ENCODE data around the gene SUMO3. TPM values are rescaled to one million over a fixed set of nuclear protein-coding genes. Genes with fewer than 3 reads are reported as not detected.
"Not testable (repeated sequence)": the region's sequence is repeated elsewhere in the genome, so short reads cannot be mapped to it uniquely, and the experiment has no call there.

The SUMO3 gene
- total RNA-seq, 2 donors from 2014 or later = 53.5 to 58.3 TPM

DNA sequence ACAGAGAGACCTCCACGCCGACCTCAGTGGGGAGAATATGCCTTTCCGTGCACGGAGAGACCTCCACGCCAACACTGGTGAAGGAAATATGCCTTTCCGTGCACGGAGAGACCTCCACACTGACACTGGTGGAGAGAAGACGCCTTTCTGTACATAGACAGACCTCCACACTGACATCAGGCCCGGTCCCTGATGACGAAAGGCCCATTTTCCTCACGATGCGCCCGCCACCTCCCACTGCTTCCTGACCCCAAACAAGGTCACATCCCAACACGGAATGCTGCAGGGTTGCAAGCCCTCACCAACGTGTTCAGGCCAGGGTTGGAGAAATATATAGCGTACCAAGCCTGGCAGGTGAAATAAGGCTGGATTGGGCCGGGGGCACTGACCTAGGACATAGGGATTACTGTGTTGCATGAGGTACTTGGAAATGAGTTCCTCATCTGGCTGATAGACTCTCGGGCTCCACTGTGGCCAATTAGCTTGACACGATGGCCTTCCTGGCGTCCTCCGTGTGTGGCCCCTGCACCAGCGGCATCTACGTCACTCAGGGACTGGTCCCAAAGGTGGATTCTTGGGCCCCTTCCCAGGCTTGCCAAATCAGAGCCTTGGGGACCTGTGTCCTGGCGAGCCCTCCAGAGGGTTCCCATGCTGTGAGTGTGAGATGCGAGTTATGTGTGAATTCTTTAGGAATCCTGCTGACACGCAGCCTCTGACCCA is 16.5 kb upstream of the SUMO3 start:
- intact Hi-C loops (cut with DNase I) = no loop called here
- no peak for DNase-seq (ENCODE audit: low spot score)

DNA sequence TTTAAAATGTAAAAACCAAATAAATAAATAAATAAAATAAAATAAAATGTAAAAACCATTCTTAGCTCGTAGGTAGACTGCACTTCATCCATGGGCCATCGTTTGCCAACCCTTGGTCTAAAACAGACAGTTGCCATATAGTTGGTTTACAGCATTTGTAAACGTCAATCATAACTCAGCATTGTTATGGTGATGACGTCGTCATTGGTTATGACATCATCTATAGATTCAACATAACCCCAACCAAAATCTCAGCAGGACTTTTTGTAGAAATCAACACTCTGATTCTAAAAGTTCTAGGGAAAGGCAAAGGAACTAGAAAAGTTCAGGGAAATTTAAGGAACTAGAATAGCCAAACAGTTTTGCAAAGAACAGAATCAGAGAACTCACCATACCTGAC is 15.8 kb upstream of the SUMO3 start:
- DNase-seq (ENCODE audit: low spot score) = no peak
- intact Hi-C loops (cut with DNase I) = no loop called here

DNA sequence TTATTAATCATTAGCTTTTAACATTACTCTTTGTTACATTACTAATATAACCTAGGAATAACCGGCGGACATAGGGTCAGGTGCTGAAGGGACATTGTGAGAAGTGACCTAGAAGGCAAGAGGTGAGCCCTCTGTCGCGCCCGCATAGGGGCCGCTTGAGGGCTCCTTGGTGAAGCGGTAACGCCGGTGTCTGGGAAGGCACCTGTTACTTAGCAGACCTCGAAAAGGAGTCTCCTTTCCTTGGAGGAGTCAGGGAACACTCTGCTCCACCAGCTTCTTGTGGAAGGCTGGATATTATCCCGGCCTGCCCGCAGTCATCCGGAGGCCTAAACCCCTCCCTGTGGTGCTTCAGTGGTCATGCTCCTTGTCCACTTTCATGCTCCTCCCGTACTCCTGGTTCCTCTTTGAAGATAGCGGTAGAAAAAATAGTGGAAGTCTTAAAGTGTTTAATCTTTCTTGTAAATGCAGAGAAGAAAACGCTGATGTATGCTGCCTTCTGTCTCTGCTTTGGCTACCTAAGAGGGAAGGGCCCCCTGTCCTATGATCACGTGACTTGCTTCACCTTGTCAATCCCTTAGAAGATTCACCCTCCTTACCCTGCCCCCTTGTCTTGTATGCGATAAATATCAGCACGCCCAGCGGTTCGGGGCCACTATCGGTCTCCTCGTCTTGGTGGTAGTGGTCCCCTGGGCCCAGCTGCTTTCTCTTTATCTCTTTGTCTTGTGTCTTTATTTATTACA is 14.8 kb upstream of the SUMO3 start:
- intact Hi-C loops (cut with DNase I); DNase-seq (ENCODE audit: low spot score): not testable (repeated sequence)

DNA sequence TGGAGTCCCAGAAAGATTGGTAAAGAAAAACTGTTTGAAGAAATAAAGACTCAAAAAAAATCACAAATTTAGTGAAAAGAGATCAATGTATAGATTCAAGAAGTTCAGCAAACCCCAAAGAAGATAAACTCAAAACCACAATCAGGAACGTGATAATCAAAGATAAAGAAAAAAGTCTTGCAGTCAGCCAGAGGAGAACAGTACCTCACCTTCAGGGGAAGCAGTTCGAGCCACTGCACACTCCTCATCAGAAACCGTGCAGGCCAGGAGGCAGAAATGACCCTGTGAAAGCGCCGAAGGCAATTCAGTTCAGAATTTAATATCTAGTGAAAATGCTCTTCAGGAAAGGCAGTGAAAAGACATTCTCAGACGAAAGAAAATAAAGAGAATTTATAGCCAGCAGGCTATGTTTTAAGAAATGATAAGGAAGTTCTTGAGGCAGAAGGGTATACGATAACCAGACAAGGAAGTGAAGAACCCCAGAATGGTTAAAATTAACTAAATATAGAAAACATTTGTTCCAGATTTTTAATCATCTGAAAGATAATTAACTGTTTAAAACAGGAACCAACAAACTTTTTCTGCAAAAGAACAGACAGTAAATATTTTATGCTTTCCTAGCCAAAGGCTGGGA is 13.5 kb upstream of the SUMO3 start:
- intact Hi-C loops (cut with DNase I) = no loop called here
- no peak for DNase-seq (ENCODE audit: low spot score)

DNA sequence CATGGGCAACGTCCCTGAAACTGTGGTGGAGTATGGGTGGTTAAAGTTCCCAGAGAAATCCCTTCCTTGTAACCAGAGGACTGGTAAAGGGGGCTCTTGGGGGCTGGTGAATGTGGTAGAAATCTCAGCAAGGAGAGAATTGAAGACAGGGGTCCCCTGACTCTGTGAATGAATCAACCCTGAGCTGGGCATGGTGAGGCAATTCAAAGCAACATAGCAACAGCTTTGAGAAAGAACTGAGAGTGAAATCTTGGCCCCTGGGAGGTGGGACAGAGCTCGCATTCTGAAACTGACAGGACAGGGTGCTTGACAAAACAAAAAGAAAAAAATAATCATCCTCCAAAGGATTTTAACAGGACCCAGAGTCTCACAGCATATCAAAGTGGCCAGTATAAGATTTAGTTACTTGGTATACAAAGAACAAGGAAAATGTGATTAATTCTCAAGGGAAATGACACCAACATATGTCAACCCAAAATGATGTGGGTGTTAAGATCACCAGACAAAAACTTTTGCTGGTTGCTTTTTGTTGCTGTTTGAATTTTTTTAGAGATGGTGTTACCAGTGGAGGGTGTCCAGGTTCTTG is 11.7 kb upstream of the SUMO3 start:
- intact Hi-C loops (cut with DNase I) = no loop called here
- DNase-seq (ENCODE audit: low spot score) = no peak

DNA sequence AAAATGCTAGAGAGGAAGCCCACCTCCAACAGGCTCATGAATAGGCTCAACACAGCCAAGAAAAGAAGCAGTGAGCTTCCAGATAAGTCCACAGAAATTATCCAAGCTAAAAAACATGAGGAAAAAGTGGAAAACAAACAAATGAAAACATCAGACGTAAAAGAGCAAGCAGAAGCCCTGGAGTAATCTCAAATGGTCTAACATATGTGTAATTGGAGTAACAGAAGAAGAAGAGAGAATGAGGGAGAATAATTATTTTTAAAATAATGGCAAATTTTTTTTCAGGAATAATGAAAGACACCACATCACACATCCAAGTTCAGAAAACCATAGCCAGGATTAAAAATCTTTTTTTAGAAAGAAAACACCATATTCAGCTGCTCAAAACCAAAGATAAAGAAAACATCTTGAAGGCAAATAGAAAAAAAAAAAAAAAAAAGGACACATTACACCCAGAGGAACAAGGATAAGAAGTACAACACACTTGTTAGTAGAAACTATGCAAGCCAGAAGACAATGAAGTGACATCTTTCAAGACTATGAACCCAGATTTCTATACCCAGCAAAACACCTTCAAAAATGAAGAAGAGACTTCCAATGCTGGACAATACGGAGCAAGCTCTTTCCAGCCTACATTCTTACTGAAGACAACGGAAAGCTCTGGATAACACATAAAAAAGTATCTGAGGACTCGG is 10.6 kb upstream of the SUMO3 start:
- intact Hi-C loops (cut with DNase I) = no loop called here
- no peak for DNase-seq (ENCODE audit: low spot score)

DNA sequence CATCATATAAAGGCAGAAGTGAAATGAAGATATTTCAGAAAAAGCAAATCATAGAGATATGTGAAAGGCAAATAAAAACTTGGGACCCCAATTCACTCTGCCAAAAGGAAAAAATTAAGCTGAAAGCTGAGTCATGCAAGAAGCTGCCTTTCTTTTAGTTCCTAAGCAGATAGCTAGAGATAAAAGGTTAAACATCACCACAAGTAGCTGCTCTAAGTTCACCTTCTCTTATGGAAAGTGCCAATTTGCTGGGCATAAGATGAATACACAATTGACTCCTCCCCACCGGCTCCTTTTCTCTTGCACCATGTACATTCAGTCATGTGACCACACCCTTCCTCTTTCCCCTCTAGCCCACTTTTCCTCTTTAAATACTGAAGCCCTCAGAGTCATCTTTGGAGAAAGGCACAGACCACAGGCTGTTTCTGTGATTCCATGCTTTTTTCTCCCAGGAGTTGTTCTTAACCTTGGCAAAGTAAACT is 5.4 kb upstream of the SUMO3 start:
- intact Hi-C loops (cut with DNase I) = no loop called here
- no peak for DNase-seq (ENCODE audit: low spot score)

DNA sequence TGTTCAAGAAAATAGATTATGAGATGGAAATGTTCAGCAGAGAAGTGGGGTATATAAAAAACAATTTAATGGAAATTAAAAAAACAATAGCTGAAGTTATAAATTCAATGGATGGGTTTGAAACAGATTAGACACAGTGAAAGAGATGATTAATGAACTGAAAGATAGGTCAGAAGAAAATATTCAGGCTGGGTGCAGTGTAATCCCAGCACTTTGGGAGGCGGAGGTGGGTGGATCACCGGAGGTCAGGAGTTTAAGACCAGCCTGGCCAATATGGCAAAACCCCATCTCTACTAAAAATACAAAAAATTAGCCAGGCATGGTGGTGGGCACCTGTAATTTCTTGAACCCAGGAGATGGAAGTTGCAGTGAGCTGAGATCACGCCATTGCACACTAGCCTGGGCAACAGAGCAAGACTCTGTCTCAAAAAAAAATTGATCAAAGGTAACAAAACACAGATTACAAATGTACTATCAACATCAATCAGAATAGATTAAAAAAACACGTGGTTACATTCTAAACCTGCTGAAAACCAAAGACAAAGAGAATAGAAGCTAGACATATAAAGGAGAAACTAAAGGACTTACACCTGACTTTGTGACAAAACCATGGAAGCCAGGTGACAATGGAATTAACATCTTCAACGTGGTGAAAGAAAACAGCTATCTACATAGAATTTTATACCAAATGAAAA is 4.8 kb upstream of the SUMO3 start:
- no peak for DNase-seq (ENCODE audit: low spot score)
- intact Hi-C loops (cut with DNase I) = no loop called here

DNA sequence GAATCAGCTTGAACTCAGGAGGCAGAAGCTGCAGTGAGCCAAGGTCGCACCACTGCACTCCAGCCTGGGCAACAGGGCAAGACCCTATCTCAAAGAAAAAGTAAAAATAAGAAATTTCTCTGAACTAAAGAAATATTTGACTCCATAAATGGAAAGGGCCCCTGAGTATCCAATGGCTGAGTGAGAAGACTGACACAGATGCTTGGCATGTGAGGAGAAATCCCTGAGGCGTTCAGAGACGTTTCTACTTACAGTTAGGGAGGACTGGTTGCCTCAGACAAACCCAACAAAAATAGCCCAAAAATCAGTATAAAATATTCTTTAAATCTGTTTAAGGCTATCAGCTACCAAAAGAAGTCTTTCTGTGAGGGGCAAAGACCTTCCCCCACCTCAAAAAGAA is 3.0 kb upstream of the SUMO3 start:
- intact Hi-C loops (cut with DNase I) = no loop called here
- no peak for DNase-seq (ENCODE audit: low spot score)

DNA sequence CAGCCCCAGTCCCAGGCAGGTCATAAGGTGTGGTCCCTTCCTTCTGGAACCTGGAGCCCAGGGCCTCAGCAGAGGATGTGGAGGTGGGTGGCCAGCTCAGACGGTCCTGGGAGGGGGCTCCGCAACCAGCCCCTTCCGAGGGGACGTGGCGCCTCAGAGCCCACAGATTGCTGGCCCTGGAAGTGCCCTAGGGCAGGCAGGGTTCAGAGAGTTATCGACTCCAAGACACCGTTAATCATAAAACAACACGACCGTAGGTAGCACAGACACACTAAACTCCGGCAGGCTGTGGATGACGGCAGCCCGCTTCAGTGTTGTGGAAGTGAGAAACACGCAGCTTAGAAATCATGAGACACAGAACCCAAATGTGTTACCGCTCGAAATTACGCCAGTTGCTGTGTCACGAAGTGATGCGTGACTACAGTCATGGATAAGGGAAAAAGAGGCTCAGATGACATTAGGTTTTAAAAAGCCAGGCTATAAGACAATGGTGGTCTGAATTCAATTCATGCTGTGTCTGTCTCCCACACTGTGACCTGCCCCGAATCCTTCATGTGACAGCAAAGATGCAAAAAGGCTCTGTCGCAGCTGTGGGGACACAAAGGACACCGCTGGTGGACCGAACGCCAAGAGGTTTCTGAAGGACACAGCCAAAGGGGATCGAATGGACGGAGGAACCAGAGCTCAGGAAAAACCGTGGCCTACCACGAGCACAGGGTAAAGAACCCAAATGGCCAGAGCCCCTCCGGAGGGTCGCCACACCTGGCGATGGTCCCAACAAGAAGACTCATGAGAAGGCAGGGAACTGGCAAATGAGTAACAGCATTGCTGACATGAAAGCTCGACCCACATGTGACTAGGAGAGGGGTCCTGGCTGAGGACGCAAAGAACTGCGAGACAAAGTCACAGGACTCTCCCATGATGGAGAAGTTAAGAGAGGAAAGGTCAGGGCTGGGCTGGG is 1.7 kb upstream of the SUMO3 start:
- no peak for DNase-seq (ENCODE audit: low spot score)
- intact Hi-C loops (cut with DNase I) = no loop called here

DNA sequence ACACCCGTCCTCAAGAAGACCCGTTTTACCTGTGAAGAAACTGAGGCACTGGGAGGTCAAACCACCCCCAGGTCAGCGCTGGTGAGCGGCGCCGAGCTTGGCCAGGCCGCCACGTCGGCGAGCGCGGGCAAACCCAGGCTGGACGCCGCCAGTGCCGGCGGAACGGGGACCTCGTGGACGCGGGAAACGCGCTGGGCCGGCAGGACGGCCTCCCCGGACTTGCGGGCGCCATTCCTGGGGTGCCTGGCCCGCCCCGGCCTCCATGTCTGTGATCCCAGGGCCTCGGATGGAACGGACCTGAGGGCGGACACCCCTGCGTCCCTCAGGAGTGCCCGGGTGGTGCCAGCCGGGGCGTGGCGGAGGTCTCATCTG is 764 bp upstream of the SUMO3 start:
- DNase-seq (ENCODE audit: low spot score) = no peak

DNA sequence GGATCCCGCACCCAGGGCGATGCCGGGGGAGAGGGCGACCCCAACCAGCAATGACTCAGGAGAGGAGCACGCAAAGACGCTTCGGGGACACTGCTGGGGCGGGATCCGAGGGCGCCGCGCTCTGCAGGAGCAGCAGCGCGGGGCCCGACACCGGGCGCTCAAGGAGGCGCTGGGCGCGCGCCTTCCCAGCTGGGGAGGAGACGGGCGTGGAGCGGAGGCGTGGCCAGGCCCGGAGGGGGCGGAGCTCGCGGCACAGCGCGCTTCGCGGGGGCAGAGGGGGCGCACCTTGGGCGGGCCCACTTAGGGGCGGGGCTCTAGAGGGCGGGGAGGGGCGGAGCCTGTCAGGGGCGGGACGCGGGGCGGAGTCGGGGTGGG is 369 bp downstream of the SUMO3 start:
- intact Hi-C loops (cut with DNase I) = no loop called here
- peak; percentile 98 for DNase-seq (ENCODE audit: low spot score)

More for the DNA sequence above, 764 bp upstream of the SUMO3 start:
- intact Hi-C loops (cut with DNase I) = no loop called here

DNA sequence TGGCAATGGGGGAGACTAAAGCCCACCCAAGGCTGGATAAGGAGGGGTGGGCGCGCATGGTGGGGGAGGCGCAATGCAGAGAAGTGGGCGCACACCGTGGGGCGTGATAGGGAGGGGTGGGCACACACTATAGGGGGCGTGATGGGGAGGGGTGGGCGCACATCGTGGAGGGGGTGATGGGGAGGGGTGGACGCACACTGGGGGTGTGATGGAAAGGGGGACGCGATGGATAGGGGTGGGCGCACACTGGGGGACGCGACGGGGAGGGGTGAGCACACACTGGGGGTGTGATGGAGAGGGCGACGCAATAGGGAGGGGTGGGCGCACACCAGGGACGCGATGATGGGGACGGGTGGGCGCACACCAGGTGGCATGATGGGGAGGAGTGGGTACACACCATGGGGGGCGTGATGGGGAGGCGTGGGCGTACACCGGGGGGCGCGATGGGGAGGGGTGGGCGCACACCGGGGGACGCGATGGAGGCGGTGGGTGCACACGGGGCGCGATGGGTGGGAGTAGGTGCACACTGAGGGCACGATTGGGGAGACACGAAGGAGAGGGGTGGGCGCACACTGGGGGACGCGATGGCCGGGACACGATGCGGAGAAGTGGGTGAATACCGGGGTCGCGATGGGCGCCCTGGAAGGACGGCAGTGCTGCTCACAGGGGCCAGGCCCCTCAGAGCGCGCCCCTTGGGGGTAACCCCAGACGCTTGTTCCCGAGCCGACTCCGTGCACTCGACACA is 929 bp downstream of the SUMO3 start:
- DNase-seq (ENCODE audit: low spot score) = no peak
- intact Hi-C loops (cut with DNase I) = no loop called here

DNA sequence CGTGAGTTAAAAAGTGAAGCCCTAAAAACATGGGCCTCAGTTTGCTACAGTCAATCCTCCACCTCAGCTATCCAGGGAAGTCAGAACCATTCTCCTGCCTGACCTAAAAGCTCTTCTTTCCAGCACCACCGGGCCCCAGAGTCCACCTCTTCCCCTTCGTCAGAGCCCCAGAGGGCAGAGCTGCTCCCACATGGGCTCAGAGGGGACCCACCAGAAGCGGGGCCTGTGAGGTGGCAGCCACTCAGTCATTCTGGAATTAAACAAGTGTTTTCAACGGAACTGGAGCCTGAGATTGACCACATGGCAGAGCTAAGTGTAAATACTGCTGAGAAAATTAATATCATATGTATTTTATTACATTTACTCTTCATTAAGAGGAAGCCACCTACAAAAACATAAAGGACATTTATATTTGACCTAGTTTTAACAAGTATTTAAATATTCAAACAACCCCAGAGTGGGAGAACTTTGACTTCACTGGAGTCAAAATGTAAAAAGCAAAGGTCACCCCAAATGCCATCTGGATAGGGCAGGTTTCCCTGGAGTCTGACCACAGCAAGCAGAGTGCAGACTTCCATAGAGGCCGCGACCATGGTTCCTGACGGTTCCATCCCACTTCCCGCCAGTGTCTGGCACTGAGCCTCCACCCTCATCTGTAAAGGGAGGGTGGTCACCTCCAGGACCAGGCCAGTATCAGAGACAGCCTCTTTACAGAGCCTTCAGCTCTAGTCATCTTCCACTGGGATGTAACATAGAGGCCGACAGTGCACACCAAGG is 1.8 kb downstream of the SUMO3 start:
- intact Hi-C loops (cut with DNase I) = no loop called here
- no peak for DNase-seq (ENCODE audit: low spot score)

DNA sequence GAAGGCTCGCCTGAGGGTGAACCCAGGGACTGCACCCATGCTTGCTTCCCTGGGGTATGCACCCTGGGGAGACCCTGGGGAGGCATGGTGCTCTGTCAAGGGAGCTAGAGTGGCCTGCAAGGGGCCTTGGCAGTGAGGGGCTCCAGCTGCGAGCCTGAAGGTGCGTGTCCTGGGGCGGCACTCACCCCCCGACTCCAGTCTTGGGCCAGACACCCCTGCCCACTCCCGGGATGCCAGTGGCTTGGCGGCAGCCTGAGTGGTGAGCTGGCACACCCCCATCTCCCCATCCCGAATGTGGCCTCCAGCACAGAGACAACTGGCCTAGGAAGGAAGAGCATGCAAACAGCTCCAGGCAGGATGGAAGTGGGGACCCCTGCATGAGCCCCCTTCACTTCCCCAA is 2.6 kb downstream of the SUMO3 start:
- intact Hi-C loops (cut with DNase I) = no loop called here
- DNase-seq (ENCODE audit: low spot score) = no peak

DNA sequence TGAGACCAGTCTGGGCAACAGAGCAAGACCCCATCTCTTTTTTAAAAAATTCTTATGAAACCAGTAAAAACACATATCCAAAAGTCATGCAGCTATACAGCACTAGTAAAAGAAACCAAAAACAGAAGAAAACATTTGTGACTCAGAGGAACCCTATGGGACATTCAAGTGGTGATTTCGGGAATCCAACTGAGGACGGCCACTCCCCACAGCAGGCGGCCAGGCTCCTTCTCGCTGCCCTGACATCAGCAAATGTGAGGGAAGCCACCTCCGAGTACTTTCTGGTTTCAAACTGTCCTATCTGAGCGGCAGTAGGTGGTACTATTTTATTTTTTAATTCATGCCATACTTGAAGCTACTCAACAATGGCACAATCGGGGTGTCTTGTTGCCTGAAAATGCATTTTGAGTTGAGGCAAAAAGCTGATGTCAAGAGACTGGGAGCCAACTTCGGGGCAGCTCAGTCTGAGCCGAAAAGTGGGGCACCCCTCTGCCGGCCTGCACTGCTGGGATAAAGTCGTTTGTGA is 3.3 kb downstream of the SUMO3 start:
- intact Hi-C loops (cut with DNase I) = no loop called here
- no peak for DNase-seq (ENCODE audit: low spot score)
